GM19023 (cell line): Measurements from ENCODE around the gene PHACTR3.

Source experiments
- ATAC-seq: cut with Tn5 transposase; IDR thresholded peaks from one replicate; pipeline ENCODE4 v1.9.1; 2021; ENCODE audit warnings: mild to moderate bottlenecking, moderate library complexity; ENCODE audit not compliant: unreplicated experiment

Gene PHACTR3

DNA sequence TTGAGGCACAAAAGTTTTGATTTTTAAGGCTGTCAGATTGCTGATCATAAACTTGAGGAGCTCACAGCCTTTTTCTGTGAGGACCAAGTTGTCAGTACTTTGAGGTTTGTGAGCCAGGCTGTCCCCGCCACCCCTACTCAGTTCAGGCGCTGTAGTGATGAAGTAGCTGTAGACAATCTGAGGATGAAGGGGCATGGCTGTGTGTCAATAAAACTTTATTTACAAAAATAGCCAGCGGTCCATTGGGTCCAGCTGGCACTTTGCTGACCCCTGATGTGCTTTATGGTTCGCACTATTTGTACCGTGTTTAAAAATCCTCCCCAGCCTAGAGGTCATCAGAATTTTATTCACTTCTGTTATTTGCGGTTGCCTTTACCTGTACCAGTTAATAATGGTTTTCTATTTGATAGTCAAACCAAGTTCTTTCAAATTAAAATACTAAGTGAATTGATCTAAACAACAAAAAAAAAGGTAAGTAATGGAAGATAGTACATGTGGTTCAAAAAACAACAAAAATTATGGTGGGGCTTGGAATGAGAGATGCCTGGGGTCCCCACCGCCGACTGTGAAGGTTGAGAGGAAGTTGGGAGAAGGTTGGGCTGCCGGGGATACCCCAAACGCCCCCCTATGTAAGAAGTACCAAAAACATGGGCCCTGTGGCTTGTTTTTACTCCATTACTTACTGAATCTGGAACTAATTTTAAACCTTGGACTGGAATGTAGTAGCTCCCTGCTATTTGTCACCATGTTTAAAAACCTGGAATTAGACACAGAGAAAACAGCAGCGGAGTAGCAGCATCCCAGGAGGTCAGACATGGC lies 205.5 kb downstream of the PHACTR3 start:
- no peak for ATAC-seq

GRCh38 chr20:59810449-59811187 lies 206.3 kb downstream of the PHACTR3 start:
- ATAC-seq: no peak

- no peak for ATAC-seq
These were observed 207.4 kb downstream of the PHACTR3 start for GRCh38 chr20:59811681-59812171.

DNA sequence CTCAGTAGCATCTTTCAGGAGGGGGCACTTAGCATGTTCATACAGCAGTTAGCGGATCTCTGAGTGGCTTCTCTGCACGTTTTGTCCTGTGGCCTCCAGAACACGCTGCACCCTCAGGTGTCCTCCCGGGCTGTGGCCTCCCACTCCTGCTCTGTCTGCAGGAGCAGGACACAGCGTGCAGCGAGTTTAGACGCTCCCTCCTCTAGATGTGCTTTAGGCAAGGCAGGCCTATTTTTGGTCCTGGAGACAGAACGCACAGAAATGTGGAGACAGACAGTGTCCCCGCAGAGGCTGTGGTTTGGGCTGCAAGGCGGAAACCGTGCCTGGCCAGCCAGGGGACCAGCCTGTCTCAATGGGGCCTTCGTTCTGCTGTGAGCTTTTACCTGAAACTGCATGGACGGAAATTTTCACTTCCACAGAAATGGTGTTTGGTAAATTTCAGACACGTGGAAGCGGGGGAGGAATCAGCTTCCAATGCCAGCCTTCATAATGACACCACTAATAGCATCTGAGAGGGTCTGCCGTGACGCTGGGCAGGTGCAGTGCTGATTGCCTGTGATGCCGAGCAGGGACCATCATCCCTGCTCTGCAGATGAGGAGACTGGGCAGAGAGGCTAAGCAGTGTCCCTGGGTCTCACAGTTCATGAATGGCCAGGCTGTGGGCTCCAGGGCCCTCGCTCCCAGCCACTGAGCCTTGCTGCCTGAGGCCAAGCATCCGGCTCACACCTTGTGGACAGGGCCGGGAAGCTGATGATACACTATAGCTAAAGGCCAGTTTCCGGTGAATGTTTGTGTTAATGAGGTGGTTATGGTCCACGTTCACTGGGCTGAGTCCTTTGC lies 208.2 kb downstream of the PHACTR3 start:
- no peak for ATAC-seq

DNA sequence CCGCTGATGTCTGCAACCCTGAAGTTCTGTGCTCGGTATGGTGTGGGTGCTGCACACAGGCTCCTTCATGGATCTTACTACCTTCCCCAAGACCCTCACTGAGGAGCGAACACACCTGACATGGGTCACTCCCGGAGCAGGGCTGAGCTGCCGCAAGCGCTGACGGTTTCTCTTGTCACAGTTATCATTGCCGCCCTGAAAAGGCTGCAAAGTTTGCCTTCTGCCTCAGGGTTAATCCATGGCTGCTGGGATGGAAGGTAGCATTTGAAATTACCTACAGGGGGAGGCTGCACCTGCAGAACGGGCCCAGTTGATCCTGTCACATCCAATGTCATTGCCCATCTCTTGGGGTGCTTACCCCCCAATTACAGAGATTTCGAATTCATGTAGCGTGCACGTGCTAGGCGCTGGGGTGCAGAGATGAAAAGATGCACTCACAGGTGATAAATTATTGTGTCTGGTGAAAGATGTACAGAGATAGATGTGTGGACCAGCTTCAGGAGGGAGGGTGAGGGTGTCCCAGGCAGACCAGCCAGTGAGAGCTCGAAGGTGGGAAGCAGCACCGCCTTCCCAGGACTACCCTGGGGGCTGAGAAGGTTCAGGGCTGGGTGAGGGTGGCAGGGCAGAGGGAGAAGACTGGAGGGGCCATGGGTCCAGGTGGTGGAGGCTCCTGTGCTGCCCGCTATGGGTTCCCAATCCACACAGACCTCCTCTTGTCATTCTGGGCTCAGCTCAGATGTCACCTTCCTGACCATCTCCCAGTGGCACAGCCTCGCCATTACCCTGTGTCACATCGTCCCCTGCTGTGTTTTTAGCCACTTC lies 209.0 kb downstream of the PHACTR3 start:
- no peak for ATAC-seq

DNA sequence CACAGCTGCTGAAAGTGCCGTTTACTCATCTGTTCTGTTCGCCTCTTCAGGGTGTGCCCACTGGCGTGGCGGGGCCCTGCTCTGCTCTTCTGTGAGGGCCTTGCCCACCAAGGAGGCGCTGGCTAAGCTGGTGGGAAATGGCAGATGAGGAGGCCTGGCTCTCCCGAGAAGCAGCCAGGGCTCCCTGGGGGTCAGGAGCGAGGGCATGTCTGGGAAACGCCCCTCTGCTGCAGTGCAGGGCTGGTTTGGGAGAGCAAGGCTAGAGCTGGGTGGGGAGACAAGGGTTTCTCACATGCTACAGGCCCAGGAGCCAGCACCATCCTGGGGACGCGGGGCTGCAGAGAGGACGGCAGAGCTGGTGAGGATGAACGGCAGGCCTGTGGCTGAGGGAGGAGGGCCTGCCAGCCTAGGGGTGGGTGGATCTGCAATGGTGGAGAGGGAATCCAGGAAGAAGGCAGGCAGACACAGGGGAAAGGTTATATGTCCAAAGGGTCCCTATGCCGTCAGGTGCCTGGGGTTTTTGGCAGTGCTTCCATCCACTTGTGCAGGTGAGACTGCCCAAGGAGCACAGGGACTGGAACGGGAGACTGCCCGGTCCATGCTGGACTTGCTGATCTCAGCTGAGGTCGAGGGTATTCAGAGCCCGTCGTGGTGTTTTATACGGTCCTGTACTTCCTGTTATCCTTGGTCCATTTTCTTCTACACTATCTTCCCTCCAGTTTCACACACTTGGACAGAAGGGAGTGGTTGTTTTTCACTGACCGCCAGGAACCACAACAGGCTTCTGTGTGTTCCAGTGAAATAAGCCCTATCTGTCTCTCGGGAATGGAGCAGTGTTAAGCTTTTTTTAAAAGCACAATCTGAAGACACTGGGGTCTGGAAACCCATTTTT lies 209.9 kb downstream of the PHACTR3 start:
- no peak for ATAC-seq

GRCh38 chr20:59814840-59815340 lies 210.6 kb downstream of the PHACTR3 start:
- no peak for ATAC-seq

DNA sequence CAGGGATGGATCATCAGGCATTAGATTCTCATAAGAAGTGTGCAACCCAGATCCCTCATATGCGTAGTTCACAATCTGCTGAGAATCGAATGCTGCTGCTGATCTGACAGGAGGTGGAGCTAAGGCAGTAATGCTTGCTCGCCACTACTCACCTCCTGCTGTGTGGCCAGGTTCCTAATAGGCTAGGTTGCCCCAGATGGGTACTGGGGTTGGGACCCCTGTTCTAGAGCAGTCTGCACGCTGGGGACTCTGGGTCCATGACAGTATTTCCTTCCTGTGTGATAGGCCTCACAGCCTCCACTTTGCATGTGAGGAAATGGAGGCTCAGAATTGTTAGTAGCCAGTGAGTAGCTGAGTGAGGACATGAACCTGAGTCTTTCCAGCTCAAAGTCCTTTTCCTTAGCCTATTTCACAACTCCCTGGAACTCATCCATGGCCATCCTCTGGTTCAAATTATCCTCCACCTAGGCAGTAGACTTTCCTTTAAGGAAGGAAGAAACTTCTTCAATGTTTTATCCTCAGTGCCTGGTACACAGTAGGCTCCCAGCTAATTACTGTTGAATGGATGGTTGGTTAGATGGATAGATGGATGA lies 211.9 kb downstream of the PHACTR3 start:
- ATAC-seq: no peak

GRCh38 chr20:59817406-59817805 lies 213.1 kb downstream of the PHACTR3 start:
- no peak for ATAC-seq

DNA sequence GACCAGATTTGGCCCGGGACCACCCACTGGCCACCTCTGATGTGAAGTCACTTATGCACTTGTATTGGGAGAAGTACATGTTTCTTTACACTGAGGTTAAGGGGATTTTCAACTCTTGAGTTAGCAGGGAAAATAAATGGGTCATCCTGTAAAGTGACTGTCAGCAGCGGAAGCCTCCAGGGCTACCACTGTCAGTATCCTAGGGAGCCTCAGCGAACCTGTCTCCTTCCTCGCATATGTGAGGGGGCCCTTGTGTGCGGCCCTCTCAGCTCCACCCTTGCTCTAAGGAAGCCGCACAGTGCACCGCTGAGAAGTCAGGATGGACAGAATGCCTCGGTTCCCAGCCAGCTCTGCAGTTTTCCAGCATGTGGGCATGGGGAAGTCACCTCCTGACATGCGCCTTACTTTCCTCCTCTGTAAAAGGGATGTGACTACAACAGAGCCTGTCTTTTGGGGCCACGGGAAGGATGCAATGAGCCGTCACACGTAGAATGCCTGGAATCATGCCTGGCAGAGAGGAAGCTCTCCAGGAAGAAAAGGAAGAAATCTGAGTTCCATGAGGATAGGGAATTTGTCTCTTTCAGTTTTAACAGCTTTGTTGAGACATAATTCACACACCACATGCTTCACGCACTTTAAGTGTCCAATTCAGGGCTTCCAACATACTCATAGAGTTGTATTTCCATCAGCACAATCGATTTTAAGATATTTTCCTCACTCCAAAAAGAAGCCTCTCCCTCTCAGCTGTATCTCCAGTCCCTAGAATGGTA lies 213.7 kb downstream of the PHACTR3 start:
- no peak for ATAC-seq

DNA sequence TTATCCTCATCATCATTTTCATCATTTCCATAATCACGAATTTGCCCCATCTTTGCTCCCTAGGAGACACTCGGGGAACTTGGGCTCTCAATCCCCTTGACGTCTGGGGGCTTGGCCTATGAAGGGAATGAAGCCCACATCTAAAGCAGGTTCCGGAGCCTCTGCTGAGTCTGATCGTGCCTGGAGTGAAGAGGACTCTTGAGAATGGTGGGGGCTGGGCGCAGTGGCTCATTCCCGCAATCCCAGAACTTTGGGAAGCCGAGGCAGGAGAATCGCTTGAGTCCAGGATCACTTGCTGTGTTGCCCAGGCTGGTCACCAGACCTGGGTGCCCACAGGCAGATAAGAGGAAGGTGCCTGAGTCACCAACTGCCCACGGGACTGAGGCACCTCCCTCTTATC lies 214.6 kb downstream of the PHACTR3 start:
- ATAC-seq: no peak

DNA sequence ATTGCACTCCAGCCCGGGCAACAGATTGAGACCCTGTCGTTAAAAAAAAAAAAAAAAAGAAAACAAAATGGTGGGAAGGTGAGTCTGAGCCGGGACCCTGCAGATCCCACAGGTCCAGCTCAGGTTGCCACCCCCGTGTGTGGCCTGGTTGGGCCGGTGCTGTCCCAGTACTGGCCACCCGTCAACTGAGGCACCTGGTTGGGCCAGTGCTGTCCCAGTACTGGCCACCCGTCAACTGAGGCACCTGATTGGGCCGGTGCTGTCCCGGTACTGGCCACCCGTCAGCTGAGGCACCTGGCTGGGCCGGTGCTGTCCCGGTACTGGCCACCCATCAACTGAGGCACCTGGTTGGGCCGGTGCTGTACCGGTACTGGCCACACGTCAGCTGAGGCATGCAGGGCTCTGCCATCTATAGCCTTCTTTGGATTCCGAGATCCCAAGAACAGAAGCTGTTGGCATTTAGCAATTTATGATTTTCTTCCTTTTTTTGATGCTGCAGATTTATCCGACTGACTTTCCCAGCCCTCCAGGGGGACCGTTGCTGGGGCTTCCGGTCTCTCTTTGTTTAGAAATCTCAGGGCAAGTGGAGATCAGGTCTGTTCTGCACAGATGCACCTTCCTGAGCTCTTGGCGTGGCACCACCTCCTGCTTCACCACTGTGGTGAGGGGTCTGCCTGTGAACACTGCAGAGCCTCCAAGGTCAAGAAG lies 215.3 kb downstream of the PHACTR3 start:
- no peak for ATAC-seq

GRCh38 chr20:59820204-59821041 lies 216.1 kb downstream of the PHACTR3 start:
- no peak for ATAC-seq

DNA sequence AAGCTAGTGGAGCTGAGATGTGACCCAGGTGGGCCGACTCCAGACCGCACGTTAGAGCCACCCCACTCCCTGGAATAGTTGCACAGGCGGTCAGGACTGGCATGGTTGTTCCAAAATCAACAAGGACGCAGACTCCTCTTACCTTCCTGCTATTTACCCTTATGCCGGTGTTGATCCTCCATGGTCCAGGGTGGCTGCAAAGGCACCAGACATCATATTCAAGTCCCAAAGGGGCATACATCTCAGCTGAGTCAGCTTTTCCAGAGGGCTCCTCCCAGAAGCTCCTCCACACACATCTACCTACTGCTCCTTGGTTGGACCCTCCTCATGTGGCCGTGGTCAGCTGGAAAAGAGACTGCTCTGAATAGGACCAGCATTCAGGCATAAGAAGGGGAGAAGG lies 216.9 kb downstream of the PHACTR3 start:
- ATAC-seq: no peak

- ATAC-seq: no peak
These were observed 217.4 kb downstream of the PHACTR3 start for GRCh38 chr20:59821788-59822187.

- no peak for ATAC-seq
These were observed 218.1 kb downstream of the PHACTR3 start for GRCh38 chr20:59822291-59823029.
